Activated CD4-positive, alpha-beta T cell treated with anti-CD3 and anti-CD28 coated beads for 24 hours (primary cell): ENCODE measurements around the gene SLC2A4.

Source experiments
- DNase-seq, 2 donors: peaks; one replicate each; pipeline ENCODE4 v3.0.0-alpha.2; 2020; ENCODE audit warnings: low read depth in 2 of 2

The SLC2A4 gene

GRCh38 chr17:7279448-7279847, 2.1 kb upstream of the SLC2A4 start:
- DNase-seq = no peak

- DNase-seq = peak; percentile 79 to 81
Observed at GRCh38 chr17:7280519-7281073, 922 bp upstream of the SLC2A4 start.

DNA sequence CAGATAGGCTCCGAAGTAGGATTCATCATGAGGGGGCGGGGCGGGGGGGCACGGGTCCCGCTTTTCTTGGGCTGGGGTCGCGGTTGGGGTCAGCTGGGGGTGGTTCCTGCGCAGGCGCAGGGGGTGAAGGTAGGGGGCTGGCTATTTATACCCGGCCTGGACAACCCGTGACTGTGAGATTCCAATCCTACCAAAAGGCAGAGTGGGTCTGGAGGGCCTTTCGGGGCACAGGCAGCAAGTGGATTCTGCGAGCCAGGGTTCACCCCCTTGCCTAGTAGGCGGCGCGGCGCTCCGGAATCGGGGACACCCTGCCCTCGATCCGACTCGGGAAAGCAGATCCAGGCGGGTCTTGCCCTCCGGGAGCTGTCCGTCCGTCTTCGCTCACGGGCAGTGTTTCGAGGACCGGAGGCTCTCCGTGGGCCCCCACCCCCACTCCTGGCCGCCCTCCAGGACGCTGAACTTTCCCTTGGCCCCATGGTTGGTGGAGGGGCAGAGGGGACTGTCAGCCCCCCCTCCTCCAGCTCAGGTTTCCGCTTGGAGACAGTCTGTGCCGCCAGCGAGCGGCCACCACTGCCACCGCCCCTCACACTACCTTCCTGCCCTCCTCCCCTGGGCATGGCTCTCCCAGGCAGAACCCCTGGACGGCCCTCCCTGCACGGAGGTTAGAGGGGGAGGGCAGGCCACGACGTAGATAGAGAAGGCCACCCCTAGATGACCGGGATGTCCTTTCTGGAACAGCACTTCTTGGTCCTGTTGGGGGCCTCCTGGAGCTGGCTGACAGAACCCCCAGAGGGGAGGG, 634 bp downstream of the SLC2A4 start:
- no peak for DNase-seq

GRCh38 chr17:7282752-7283321, 1.3 kb downstream of the SLC2A4 start:
- DNase-seq = no peak

- DNase-seq = no peak
Observed at GRCh38 chr17:7283471-7284216, 2.1 kb downstream of the SLC2A4 start.

DNA sequence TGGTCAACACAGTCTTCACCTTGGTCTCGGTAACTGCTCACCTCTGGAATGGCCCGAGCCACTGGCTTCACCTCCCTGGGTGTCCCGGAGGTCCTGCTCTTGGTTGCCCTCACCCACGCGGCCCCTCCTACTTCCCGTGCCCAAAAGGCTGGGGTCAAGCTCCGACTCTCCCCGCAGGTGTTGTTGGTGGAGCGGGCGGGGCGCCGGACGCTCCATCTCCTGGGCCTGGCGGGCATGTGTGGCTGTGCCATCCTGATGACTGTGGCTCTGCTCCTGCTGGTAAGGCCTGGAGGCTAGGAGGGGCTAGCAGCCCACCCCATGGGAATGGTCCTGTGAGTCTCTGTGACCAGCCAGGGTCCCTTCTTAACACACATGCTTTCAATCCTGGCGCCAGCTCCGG, 3.4 kb downstream of the SLC2A4 start:
- no peak for DNase-seq

DNA sequence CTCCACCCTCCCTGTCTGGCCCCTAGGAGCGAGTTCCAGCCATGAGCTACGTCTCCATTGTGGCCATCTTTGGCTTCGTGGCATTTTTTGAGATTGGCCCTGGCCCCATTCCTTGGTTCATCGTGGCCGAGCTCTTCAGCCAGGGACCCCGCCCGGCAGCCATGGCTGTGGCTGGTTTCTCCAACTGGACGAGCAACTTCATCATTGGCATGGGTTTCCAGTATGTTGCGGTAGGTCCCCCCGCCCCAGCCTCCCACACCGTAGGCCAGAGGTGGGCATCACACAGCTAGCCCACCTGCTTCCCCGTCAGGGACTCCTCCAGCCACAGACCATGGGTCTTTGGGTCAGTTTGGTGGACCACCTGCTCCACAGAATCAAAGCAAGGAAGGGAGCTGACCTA, 4.2 kb downstream of the SLC2A4 start:
- no peak for DNase-seq

DNA sequence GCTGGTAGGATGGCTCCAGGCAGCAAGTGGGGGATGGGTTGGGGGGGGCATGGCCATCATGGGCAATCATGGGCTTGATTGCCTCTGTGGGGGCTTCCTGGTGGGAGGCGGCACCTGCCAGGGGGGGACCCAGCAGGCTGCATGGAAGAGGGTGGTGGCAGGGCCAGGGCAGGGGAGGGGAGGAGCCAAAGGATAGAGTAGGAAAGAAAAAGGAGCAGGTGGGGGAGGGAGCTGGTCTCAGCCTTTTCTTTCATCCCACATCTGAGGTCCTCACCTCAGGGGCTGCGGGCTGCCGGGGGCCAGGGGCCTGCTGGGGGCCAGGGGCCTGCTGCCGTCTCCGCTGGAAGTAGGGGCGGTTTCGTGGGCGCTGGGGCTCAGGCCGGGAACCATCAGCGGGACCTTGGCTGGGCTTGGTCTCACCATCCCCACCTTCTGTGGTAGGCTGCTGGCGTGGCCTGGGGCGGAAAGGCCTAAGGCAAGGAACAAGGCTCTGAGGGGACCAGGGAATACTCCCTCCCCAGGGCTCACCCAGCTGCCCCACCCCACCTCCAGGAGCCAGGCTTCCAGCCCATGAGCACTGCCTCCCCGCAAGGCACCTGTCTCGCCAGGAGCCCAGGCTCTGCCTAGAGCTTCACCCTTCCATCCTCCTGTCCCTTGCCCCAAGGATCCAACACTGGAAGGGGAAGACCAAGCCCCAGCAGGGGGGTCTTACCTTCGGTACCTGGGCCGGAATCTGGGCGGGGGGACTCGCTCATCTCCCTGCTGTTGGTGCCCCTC, 7.9 kb downstream of the SLC2A4 start:
- no peak for DNase-seq

DNA sequence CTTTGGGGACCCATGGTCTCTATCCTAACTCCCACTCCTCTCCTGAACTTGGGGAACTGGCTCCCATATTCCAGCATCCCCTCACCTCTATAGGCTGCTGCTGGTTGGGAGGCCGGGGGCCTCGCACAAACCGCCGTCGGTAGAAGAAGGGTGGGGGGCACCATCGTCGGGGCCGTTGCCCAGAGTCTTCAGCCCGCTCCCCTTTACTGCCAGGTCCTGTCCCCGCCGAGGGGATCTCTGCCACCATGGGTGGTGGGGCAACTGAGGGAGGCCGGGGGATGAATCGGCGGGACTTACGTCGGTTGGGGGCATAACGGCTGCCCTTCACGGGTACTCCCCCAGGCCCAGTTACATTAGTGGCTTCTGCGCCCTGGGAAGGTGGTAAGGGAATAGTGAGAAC, 8.6 kb downstream of the SLC2A4 start:
- no peak for DNase-seq

- no peak for DNase-seq
Observed at GRCh38 chr17:7290685-7291084, 9.2 kb downstream of the SLC2A4 start.

DNA sequence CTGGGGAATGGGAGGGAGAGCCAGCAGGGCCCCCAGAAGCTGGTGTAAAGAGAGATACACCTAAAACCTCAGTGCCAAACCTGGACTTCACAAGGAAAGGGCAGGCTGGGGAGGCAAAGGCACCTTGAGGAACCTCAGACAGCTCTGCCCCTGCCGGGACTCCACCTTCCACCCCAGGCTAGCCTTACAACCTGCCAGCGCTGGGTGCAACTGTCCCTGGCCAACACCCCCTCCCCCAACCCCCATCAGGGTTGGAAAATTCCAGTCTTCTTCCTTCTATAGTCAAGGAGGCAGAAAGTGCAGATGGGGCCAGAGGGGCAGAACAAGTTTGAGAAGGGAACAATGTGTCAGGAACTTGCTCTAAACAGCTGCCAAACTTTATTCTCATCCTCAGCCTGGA, 10.7 kb downstream of the SLC2A4 start:
- no peak for DNase-seq

- DNase-seq = no peak
Observed at GRCh38 chr17:7292729-7293128, 11.2 kb downstream of the SLC2A4 start.

DNA sequence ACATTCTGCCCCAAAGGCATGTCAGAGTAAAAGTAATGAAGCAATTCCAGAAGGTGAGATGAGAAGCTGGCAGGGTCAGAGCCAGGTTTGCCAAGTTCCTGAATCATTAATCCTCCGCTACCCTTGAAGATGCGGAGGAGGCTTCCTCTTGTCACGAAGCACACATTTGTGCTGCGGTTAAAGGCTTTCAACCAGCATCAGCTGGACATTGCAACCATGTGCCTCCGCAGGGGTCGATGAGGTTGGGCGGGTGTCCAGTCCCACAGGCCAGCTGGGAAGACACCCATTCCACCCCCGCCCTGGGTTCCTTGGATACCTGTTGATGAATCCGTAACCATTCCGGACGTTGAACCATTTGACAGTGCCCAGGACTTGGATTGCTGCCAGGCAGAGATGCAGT, 11.6 kb downstream of the SLC2A4 start:
- no peak for DNase-seq

DNA sequence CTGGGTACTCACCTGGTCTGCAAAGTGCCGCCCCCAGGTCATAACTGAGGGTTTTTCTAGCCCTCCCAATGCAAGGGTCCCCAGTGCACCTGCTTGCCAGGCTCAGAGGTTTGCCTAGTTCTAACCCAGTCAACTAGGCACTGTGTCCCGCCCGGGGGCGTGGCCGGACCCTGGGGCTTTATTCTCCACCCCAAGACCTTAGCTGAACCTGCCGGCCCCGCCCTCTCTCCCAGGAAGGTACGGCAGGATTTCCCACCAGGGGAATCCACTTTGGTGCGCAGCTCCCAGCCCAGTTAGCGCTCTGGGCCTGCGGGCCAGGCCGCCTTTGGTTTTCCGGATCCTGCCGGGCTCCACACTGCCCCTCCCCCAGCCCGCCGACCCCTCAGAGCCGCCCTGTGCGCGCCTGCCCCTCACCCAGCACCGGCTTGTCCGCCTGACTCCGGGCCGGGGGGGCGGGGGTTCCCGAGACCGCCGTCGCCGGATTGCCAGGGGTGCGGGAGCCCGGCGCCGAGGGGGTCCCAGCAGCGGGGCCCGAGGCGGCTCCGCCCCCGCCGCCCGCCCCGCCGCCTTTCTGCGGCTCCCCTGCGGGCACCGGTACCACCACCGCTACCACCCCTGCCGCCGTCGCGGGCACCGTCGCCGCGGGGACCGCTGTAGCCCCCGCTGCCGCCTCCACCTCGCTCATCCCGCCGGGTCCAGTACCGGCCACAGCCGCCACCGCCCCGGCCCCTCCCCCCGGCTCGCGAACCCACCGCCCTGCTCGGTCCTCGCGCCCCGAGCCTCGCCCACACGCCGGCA, 12.5 kb downstream of the SLC2A4 start:
- no peak for DNase-seq

DNA sequence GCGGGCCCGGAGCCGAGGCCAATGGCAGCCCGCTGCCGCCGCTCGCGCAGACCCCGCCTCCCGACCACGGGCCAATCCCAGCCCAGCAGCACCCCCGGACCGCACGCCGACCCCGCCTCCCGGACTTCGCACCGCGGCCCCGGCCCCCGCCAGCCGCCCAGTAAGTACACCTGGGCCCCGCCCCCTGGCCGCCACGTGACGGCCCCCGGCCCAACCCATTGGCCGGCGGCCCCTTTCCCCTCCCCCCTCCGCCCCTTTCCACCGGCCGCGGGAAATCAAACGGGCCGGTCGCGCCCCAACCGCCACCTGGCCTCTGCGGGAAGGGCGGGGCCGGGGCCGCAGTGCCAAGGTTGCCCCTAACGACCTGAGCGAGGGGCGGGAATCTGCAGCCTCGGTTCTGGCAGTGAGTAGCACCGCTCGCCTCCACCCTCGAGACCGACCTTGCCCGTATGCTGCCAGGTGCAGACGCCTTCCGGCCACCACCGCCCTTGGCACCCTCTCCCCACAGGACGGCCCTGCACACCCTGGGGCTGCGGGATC, 13.2 kb downstream of the SLC2A4 start, which contains the start of gene YBX2:
Gene YBX2, minus strand, starts transcription at position 26 of the 540 bp plus-strand sequence. CDS start 139 bp downstream, outside the sequence.
- DNase-seq = peak; percentile 46 to 64

- no peak for DNase-seq
Observed at GRCh38 chr17:7295230-7296180, 14.0 kb downstream of the SLC2A4 start.

DNA sequence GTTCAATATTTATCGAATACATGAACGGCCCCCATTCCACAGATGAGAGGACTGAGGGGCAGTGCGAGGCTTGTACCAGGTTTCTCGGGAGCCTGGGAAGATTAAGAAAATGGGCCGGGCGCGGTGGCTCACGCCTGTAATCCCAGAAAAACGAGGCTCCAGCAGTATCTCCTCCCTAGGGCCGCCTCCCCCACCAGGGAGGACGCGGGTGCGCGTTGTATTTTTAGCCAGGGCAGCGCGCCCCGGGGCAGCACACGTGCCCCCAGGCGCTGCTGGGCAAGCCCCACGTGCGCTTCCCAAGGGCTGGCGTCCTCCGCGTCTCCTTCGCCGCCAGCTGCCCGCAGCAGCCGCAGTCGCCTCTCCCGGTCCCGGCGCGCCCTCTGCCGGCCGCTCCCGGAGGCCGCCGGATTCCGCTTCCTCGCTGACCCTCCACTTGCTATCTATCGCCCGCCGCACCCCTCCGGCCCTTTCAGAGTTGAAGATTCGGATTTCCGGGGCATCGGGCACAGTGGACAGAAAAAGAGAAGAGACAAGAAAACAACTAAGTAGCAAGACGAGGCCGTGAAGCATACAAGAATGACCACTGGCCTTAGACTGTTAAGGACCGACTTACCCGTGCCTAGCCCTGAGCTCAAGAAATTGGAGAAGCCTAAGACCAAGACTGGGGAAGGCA, 14.8 kb downstream of the SLC2A4 start:
- peak; percentile 53 to 56 for DNase-seq

GRCh38 chr17:7304179-7304578, 22.7 kb downstream of the SLC2A4 start:
- DNase-seq = no peak
